Loucy (cell line): ENCODE measurements around the gene TTLL7.
A peak's percentile ranks its signal among the peaks of the same experiment; 100 is the strongest.

Experiments
- H2AFZ ChIP-seq: fragments of 200-600 bp; sonication (generic); 2 replicates; pipeline ENCODE4 v1.6.0; 2016; ENCODE audit warnings: antibody characterized with exemption, mild to moderate bottlenecking, low read length, moderate library complexity
- H3F3A ChIP-seq: fragments of 200-600 bp; 2 replicates; pipeline ENCODE4 v1.6.0; 2016; ENCODE audit warnings: antibody characterized with exemption, low read depth, mild to moderate bottlenecking
- H3K27me3 ChIP-seq: fragments of 200-600 bp; sonication (generic); 2 replicates; pipeline ENCODE4 v1.6.1; 2014; ENCODE audit warnings: low read length, mild to moderate bottlenecking; ENCODE audit not compliant: insufficient read depth, poor library complexity, severe bottlenecking
- H3K36me3 ChIP-seq: fragments of 200-600 bp; sonication (generic); 2 replicates; pipeline ENCODE4 v1.6.1; 2016; ENCODE audit warnings: low read length; ENCODE audit not compliant: insufficient read depth
- H3K4me1 ChIP-seq: fragments of 200-600 bp; sonication (generic); 2 replicates; pipeline ENCODE4 v1.5.1; 2014; ENCODE audit warnings: low read length, mild to moderate bottlenecking; ENCODE audit not compliant: insufficient read depth, poor library complexity, severe bottlenecking
- H3K4me2 ChIP-seq: fragments of 200-600 bp; sonication (generic); 2 replicates; pipeline ENCODE4 v1.6.0; 2014; ENCODE audit warnings: antibody characterized with exemption, low read length, low read depth, mild to moderate bottlenecking; ENCODE audit not compliant: poor library complexity, severe bottlenecking
- H3K4me3 ChIP-seq: fragments of 200-600 bp; sonication (generic); 2 replicates; pipeline ENCODE4 v1.5.1; 2014; ENCODE audit warnings: low read length, mild to moderate bottlenecking, mixed read lengths; ENCODE audit not compliant: poor library complexity, severe bottlenecking
- H3K79me2 ChIP-seq: fragments of 200-600 bp; sonication (generic); 2 replicates; pipeline ENCODE4 v1.6.1; 2014; ENCODE audit warnings: low read length; ENCODE audit not compliant: insufficient read depth
- H3K9ac ChIP-seq: fragments of 200-600 bp; sonication (generic); 2 replicates; pipeline ENCODE4 v1.6.0; 2014; ENCODE audit warnings: mild to moderate bottlenecking, low read depth, low read length, moderate library complexity; ENCODE audit not compliant: poor library complexity, severe bottlenecking
- H3K9me2 ChIP-seq: fragments of 200-600 bp; sonication (generic); replicated peaks from 2 replicates; pipeline ENCODE4 v1.6.1; 2016; ENCODE audit warnings: low read depth, low read length, mixed read lengths
- H3K9me3 ChIP-seq: fragments of 200-600 bp; sonication (generic); 2 replicates; pipeline ENCODE4 v1.6.1; 2014; ENCODE audit warnings: mild to moderate bottlenecking, antibody characterized with exemption, low read length, low read depth; ENCODE audit not compliant: insufficient read depth
- H4K20me1 ChIP-seq: fragments of 200-600 bp; sonication (generic); 2 replicates; pipeline ENCODE4 v1.6.0; 2014; ENCODE audit warnings: antibody characterized with exemption, low read length, mild to moderate bottlenecking; ENCODE audit not compliant: insufficient read depth, poor library complexity, severe bottlenecking
- CTCF ChIP-seq: fragments of 200-600 bp; sonication (generic); conservative IDR thresholded peaks from 2 replicates; pipeline ENCODE4 v1.5.1; 2014; ENCODE audit warnings: mild to moderate bottlenecking, antibody characterized with exemption, low read length
- EZH2phosphoT487 ChIP-seq: fragments of 200-600 bp; IDR thresholded peaks from 2 replicates; pipeline ENCODE4 v1.6.1; 2018; ENCODE audit warnings: antibody characterized with exemption, mild to moderate bottlenecking, moderate library complexity, borderline replicate concordance

Gene TTLL7

DNA sequence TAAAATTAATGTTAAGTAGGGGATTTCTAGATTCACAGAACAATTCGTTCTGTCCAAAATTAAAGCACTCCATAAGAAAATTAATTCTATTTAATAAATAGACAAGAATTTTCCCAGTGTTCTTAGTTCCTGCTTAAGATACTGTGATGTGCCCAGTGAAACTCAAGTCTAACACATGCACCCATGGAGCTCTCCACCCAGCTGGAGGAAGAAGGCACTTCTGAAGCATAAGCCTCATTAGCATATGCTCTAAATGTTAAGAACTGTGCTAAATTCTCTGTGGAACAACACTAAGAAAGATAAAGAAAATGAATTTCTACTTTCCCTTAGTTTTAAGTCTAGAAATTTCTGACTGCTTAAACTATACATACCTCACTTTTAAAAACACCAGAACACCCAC lies 71.2 kb downstream of the TTLL7 start:
- H3F3A ChIP-seq = no peaks in the 10 kb centered on the region
- no peaks in the 10 kb centered on the region for H3K36me3 ChIP-seq
- H3K9ac ChIP-seq = no peak overlapping the region
- H3K9me3 ChIP-seq = no peaks in the 10 kb centered on the region
- H3K4me1 ChIP-seq = peaks cover 6% of the 10 kb centered on the region
- no peaks in the 10 kb centered on the region for H3K79me2 ChIP-seq
- no peak overlapping the region for H3K4me3 ChIP-seq
- H3K27me3 ChIP-seq = no peaks in the 10 kb centered on the region
- H4K20me1 ChIP-seq = no peaks in the 10 kb centered on the region
- no peaks in the 10 kb centered on the region for H3K9me2 ChIP-seq
- no peak overlapping the region for H2AFZ ChIP-seq
- TF ChIP-seq CTCF (no peak), EZH2phosphoT487 (no peak)
- H3K4me2 ChIP-seq = no peak overlapping the region

DNA sequence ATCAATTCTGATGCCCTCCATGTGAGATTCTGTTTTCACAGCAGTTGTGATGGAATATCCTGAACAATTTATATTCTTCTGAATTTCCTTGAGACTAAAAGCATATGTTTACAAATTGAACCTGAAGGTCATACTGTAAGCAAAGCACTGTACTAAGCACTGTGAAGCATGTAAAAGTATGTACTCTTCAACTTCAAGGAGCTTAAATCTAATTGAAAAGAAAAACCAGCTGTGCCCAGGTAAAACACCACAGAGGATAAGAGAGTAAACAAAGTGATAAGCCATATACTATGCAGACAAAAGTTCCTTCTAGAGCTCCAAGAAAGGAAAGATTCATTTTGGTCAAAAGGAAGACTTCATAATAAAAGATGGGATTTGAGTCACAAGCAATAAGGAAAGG lies 71.9 kb downstream of the TTLL7 start:
- no peaks in the 10 kb centered on the region for H3K27me3 ChIP-seq
- peaks cover 6% of the 10 kb centered on the region for H3K4me1 ChIP-seq
- no peak overlapping the region for H3K4me3 ChIP-seq
- no peaks in the 10 kb centered on the region for H3K79me2 ChIP-seq
- H3K9me2 ChIP-seq = no peaks in the 10 kb centered on the region
- H3K4me2 ChIP-seq = no peak overlapping the region
- H3K36me3 ChIP-seq = no peaks in the 10 kb centered on the region
- no peaks in the 10 kb centered on the region for H4K20me1 ChIP-seq
- TF ChIP-seq EZH2phosphoT487 = no peak
- no peak for TF ChIP-seq CTCF
- peak overlapping the region; percentile 75 for H2AFZ ChIP-seq
- H3F3A ChIP-seq = no peaks in the 10 kb centered on the region
- no peaks in the 10 kb centered on the region for H3K9me3 ChIP-seq
- no peak overlapping the region for H3K9ac ChIP-seq

GRCh38 chr1:83923553-83923952 lies 75.4 kb downstream of the TTLL7 start:
- no peaks in the 10 kb centered on the region for H3F3A ChIP-seq
- TF ChIP-seq EZH2phosphoT487 = no peak
- no peak for TF ChIP-seq CTCF
- no peaks in the 10 kb centered on the region for H3K79me2 ChIP-seq
- no peaks in the 10 kb centered on the region for H3K9me3 ChIP-seq
- no peak overlapping the region for H3K9ac ChIP-seq
- no peaks in the 10 kb centered on the region for H3K36me3 ChIP-seq
- H3K4me1 ChIP-seq = peaks cover 6% of the 10 kb centered on the region
- H3K9me2 ChIP-seq = no peaks in the 10 kb centered on the region
- no peak overlapping the region for H2AFZ ChIP-seq
- no peaks in the 10 kb centered on the region for H3K27me3 ChIP-seq
- no peak overlapping the region for H3K4me3 ChIP-seq
- no peaks in the 10 kb centered on the region for H4K20me1 ChIP-seq
- no peak overlapping the region for H3K4me2 ChIP-seq
